HepG2 (cell line): ENCODE results near the gene ALS2. TPM values are rescaled to one million over a fixed set of nuclear protein-coding genes. Genes with fewer than 3 reads are reported as not detected.

Source experiments
- ETV5 ChIP-seq: IDR thresholded peaks from 2 replicates; pipeline ENCODE4 v1.6.1; 2018; ENCODE audit warnings: missing biosample characterization, missing genetic modification reagents, inconsistent platforms, borderline replicate concordance
- HNF1A ChIP-seq, 2 experiments: sonication (generic) in 1 of 2; formaldehyde crosslinking in 1 of 2; IDR thresholded peaks; 2 replicates each; pipeline versions ENCODE4 v1.4.0 to v1.6.1; 2016 to 2020; ENCODE audit warnings: borderline replicate concordance in 1 of 2, low read depth in 1 of 2, mild to moderate bottlenecking in 1 of 2, missing genetic modification reagents in 1 of 2
- NR2F6 ChIP-seq, 2 experiments: IDR thresholded peaks; 2 replicates each; pipeline ENCODE4 v1.6.1; 2016; ENCODE audit warnings: antibody characterized with exemption in 1 of 2, mild to moderate bottlenecking in 1 of 2
- PAF1 ChIP-seq: IDR thresholded peaks from 2 replicates; pipeline ENCODE4 v1.6.1; 2016; ENCODE audit warnings: missing genetic modification reagents, missing compliant biosample characterization
- PCBP1 ChIP-seq: fragments of 200-400 bp; formaldehyde crosslinking; IDR thresholded peaks from 2 replicates; pipeline ENCODE4 v1.6.1; 2017; ENCODE audit warnings: mild to moderate bottlenecking, low read depth, low read length, borderline replicate concordance
- PPARG ChIP-seq: conservative IDR thresholded peaks from 2 replicates; pipeline ENCODE4 v1.6.1; 2016; ENCODE audit warnings: missing biosample characterization, missing genetic modification reagents
- SALL1 ChIP-seq: sonication (generic); formaldehyde crosslinking; IDR thresholded peaks from 2 replicates; pipeline ENCODE4 v1.8.0; 2022; ENCODE audit warnings: mild to moderate bottlenecking, missing genetic modification reagents
- SOX13 ChIP-seq, 3 experiments: fragments of 450-650 bp in 1 of 3; sonication (generic) in 1 of 3; formaldehyde crosslinking in 1 of 3; IDR thresholded peaks in 2 of 3; conservative IDR thresholded peaks in 1 of 3; 2 replicates each; pipeline versions ENCODE4 v1.5.0 to v1.6.1; 2016 to 2020; ENCODE audit warnings: antibody characterized with exemption in 1 of 3, mild to moderate bottlenecking in 1 of 3, missing compliant biosample characterization in 1 of 3, missing genetic modification reagents in 1 of 3, moderate library complexity in 1 of 3
- TBX3 ChIP-seq: fragments of 450-650 bp; IDR thresholded peaks from 2 replicates; pipeline ENCODE4 v1.6.1; 2017; ENCODE audit warnings: antibody characterized with exemption, mild to moderate bottlenecking, inconsistent platforms, borderline replicate concordance
- ZNF609 ChIP-seq: sonication (generic); formaldehyde crosslinking; IDR thresholded peaks from 2 replicates; pipeline ENCODE4 v1.4.0; 2020; ENCODE audit warnings: mild to moderate bottlenecking, missing genetic modification reagents, borderline replicate concordance
- polyA plus RNA-seq, 8 experiments: library from polyadenylated mRNA; depleted of rRNA in 3 of 8; stranded (reverse) in 7 of 8; unstranded in 1 of 8; fragments of >200 nt; fragmentation: Illumina TruSeq in 4 of 8; extraction: Trizol in 4 of 8; gene quantifications; 2 replicates each; pipeline versions ENCODE4 v1.2.1 to v1.2.3, GENCODE V29; 2011 to 2016; ENCODE audit warnings: low read depth in 4 of 8, missing spikeins in 1 of 8, mixed read lengths in 1 of 8; ENCODE audit not compliant: insufficient read depth in 1 of 8
- total RNA-seq, 5 experiments: library from RNA; depleted of rRNA; stranded (reverse); fragments of >200 nt; fragmentation: Illumina TruSeq; extraction: Trizol; gene quantifications; 2 replicates each; pipeline ENCODE4 v1.2.3, GENCODE V29; 2016; ENCODE audit warnings: low read depth in 1 of 5
- TF ChIP-seq, protein P1 (sequence below): sonication (generic); formaldehyde crosslinking; IDR thresholded peaks from 2 replicates; pipeline ENCODE4 v1.4.0; 2020; ENCODE audit warnings: mild to moderate bottlenecking, missing genetic modification reagents, borderline replicate concordance
- TF ChIP-seq, protein P2 (sequence below): IDR thresholded peaks from 2 replicates; pipeline ENCODE4 v1.4.0; 2020; ENCODE audit warnings: mild to moderate bottlenecking, missing genetic modification reagents

ALS2 gene
- total and polyA plus RNA-seq, 2 of the 13 experiments (the other 11 are each of a cell fraction or from before 2014, with no cell fraction given) = 12.7 to 19.3 TPM

DNA sequence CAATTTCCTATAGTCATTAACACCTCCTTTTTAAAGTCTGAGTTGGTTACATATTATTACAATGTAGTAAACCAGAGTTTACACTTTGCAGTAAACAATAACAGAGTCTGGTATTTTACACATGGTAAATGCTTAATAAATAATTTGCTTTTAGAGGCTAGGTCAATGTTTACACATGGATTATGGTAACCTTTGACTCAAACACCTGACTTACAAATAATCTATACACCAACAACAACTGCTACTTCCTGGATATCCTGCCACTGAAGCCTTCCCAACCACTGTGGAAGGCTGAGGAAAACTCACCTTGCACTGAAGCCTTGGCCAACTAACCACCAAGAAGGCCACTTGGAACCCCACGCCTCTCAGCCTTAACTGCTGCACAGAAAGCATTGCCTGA is 5.4 kb downstream of the ALS2 start (continued):
- TF ChIP-seq PPARG (CRISPR knock-in tag) (peak; percentile 55), HNF1A (IDR thresholded peaks at IDR 0.05; ENCODE audit: low read depth) (peak; percentile 44; the same call in 1 of the 2 replicates), HNF1A (CRISPR knock-in tag; IDR thresholded peaks at IDR 0.05; ENCODE audit: borderline replicate concordance) (no peak), SALL1 (CRISPR knock-in tag) (0 out of 2 replicates have a peak, but pooled peaks have one; percentile 34), TBX3 (peak; percentile 72; the same call in 1 of the 2 replicates), PCBP1 (no peak), SOX13 (IDR thresholded peaks at IDR 0.05) (no peak), SOX13 (CRISPR knock-in tag; conservative IDR thresholded peaks at IDR 0.05 in 1 of 2, IDR thresholded peaks at IDR 0.05 in 1 of 2) (peak in 1 of 2 experiments; percentile 11; a peak in 1 of 4 replicates), ZNF609 (CRISPR knock-in tag) (peak; percentile 25; the same call in 1 of the 2 replicates), ETV5 (CRISPR knock-in tag) (peak; percentile 50; the same call in 1 of the 2 replicates), PAF1 (CRISPR knock-in tag) (no peak), NR2F6 (IDR thresholded peaks at IDR 0.05) (no peak), NR2F6 (CRISPR knock-in tag; IDR thresholded peaks at IDR 0.05) (no peak)
- TF ChIP-seq, protein P1, sequence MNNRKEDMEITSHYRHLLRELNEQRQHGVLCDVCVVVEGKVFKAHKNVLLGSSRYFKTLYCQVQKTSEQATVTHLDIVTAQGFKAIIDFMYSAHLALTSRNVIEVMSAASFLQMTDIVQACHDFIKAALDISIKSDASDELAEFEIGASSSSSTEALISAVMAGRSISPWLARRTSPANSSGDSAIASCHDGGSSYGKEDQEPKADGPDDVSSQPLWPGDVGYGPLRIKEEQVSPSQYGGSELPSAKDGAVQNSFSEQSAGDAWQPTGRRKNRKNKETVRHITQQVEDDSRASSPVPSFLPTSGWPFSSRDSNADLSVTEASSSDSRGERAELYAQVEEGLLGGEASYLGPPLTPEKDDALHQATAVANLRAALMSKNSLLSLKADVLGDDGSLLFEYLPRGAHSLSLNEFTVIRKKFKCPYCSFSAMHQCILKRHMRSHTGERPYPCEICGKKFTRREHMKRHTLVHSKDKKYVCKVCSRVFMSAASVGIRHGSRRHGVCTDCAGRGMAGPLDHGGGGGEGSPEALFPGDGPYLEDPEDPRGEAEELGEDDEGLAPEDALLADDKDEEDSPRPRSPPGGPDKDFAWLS (CRISPR knock-in tag) = no peak
- TF ChIP-seq, protein P2, sequence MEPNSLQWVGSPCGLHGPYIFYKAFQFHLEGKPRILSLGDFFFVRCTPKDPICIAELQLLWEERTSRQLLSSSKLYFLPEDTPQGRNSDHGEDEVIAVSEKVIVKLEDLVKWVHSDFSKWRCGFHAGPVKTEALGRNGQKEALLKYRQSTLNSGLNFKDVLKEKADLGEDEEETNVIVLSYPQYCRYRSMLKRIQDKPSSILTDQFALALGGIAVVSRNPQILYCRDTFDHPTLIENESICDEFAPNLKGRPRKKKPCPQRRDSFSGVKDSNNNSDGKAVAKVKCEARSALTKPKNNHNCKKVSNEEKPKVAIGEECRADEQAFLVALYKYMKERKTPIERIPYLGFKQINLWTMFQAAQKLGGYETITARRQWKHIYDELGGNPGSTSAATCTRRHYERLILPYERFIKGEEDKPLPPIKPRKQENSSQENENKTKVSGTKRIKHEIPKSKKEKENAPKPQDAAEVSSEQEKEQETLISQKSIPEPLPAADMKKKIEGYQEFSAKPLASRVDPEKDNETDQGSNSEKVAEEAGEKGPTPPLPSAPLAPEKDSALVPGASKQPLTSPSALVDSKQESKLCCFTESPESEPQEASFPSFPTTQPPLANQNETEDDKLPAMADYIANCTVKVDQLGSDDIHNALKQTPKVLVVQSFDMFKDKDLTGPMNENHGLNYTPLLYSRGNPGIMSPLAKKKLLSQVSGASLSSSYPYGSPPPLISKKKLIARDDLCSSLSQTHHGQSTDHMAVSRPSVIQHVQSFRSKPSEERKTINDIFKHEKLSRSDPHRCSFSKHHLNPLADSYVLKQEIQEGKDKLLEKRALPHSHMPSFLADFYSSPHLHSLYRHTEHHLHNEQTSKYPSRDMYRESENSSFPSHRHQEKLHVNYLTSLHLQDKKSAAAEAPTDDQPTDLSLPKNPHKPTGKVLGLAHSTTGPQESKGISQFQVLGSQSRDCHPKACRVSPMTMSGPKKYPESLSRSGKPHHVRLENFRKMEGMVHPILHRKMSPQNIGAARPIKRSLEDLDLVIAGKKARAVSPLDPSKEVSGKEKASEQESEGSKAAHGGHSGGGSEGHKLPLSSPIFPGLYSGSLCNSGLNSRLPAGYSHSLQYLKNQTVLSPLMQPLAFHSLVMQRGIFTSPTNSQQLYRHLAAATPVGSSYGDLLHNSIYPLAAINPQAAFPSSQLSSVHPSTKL (CRISPR knock-in tag) = peak; percentile 27; the same call in 1 of the 2 replicates
